Activated CD8-positive, alpha-beta memory T cell treated with anti-CD3 and anti-CD28 coated beads for 36 hours (primary cell): ENCODE results near the gene ZBTB22. TPM values are rescaled to one million over a fixed set of nuclear protein-coding genes. Genes with fewer than 3 reads are reported as not detected.
"Not testable (repeated sequence)": the region's sequence is repeated elsewhere in the genome, so short reads cannot be mapped to it uniquely, and the experiment has no call there.

Experiments used
- CTCF ChIA-PET: fragments of 350-600 bp; sonication (Branson Sonifier 250); formaldehyde crosslinking; loops from one replicate; lab custom pipeline; 2021; ENCODE audit warnings: antibody characterized with exemption; lab: Charles Lee
- POLR2A ChIA-PET: fragments of 350-600 bp; sonication (Branson Sonifier 250); formaldehyde crosslinking; loops from one replicate; lab custom pipeline; 2021; ENCODE audit warnings: antibody characterized with exemption; lab: Charles Lee
- total RNA-seq, 2 experiments: library from RNA; stranded (reverse); gene quantifications; one replicate each; pipeline ENCODE4 v1.2.3, GENCODE V29; 2021

ZBTB22 gene
- total RNA-seq, 2 experiments from 2014 or later = 6.2 to 7.1 TPM

GRCh38 chr6:33294086-33294823 lies 23.3 kb downstream of the ZBTB22 start:
- ChIA-PET CTCF (interaction anchor here (1.5 kb wide), 1 partner anchor 17 kb away, joined by 4 read pairs; the partner anchor contains the start of gene B3GALT4), POLR2A (interaction anchor here (0.5 kb wide), 1 partner anchor 118 kb away, joined by 5 read pairs; no protein-coding TSS in a partner anchor)

- ChIA-PET CTCF (interaction anchor here (1.3 kb wide), 1 partner anchor 16 kb away, joined by 4 read pairs; the partner anchor contains the start of gene B3GALT4), POLR2A (interaction anchor here (1.5 kb wide), 1 partner anchor 16 kb away, joined by 4 read pairs; the partner anchor contains the start of gene B3GALT4)
These were observed 24.4 kb downstream of the ZBTB22 start for GRCh38 chr6:33292996-33293682.

GRCh38 chr6:33290459-33290858 lies 27.1 kb downstream of the ZBTB22 start:
- CTCF ChIA-PET = interaction anchor here (1.3 to 3.0 kb wide), 4 partner anchors 9 to 55 kb away, joined by 4 to 11 read pairs (median 6); partner anchors contain the start of genes RGL2, RPS18 and VPS52
- POLR2A ChIA-PET = interaction anchor here (0.6 to 4.5 kb wide), 3 partner anchors 9 to 136 kb away, joined by 6 to 38 read pairs (median 8); partner anchors contain the start of genes B3GALT4 and RGL2

GRCh38 chr6:33289784-33290315 lies 27.7 kb downstream of the ZBTB22 start:
- CTCF ChIA-PET = interaction anchor here (0.9 to 3.0 kb wide), 8 partner anchors 9 to 133 kb away, joined by 3 to 30 read pairs (median 4); partner anchors contain the start of genes B3GALT4, RGL2, RPS18 and TAPBP
- POLR2A ChIA-PET = interaction anchor here (0.6 to 4.5 kb wide), 5 partner anchors 9 to 27 kb away, joined by 3 to 38 read pairs (median 8); partner anchors contain the start of genes B3GALT4, RGL2, RPS18 and VPS52

- POLR2A ChIA-PET = interaction anchor here (0.5 to 4.5 kb wide), 11 partner anchors 10 to 318 kb away, joined by 3 to 38 read pairs (median 4); partner anchors contain the start of genes B3GALT4, HLA-DPB1, RGL2 and RPS18
These were observed 28.4 kb downstream of the ZBTB22 start, which contains the start of the genes PFDN6 and WDR46 for GRCh38 chr6:33288921-33289783. TSS of gene PFDN6 (plus strand) at chr6:33289601. CDS start at chr6:33289857, 256 bp downstream. TSS of gene WDR46 (minus strand) at chr6:33289239. CDS start at chr6:33289170, 69 bp downstream.

GRCh38 chr6:33288141-33288920 lies 29.2 kb downstream of the ZBTB22 start:
- ChIA-PET CTCF (interaction anchor here (1.1 to 3.0 kb wide), 6 partner anchors 11 to 135 kb away, joined by 3 to 30 read pairs (median 6); partner anchors contain the start of genes B3GALT4 and RGL2), POLR2A (interaction anchor here (0.7 to 4.5 kb wide), 6 partner anchors 11 to 317 kb away, joined by 3 to 38 read pairs (median 8); partner anchors contain the start of genes B3GALT4, RGL2, RPS18 and VPS52)

More at GRCh38 chr6:33288921-33289783, 28.4 kb downstream of the ZBTB22 start, which contains the start of the genes PFDN6 and WDR46:
- CTCF ChIA-PET = interaction anchor here (0.9 to 3.0 kb wide), 9 partner anchors 10 to 134 kb away, joined by 3 to 30 read pairs (median 4); partner anchors contain the start of genes B3GALT4, RGL2, RPS18 and TAPBP

GRCh38 chr6:33286946-33287914 lies 30.3 kb downstream of the ZBTB22 start:
- POLR2A ChIA-PET = interaction anchor here (4.5 kb wide), 1 partner anchor 10 kb away, joined by 38 read pairs; the partner anchor contains the start of gene B3GALT4
- CTCF ChIA-PET = interaction anchor here (1.2 to 1.5 kb wide), 2 partner anchors 10 to 12 kb away, joined by 3 to 9 read pairs; partner anchors contain the start of genes B3GALT4 and RGL2

- POLR2A ChIA-PET = not testable (repeated sequence)
These were observed 32.3 kb downstream of the ZBTB22 start for GRCh38 chr6:33285214-33285613.

GRCh38 chr6:33280539-33280938 lies 37.0 kb downstream of the ZBTB22 start:
- POLR2A ChIA-PET = interaction anchor here (0.7 to 1.0 kb wide), 2 partner anchors 9 to 110 kb away, joined by 3 read pairs; partner anchors contain the start of genes RPS18 and VPS52
- CTCF ChIA-PET = interaction anchor here (1.2 kb wide), 1 partner anchor 19 kb away, joined by 5 read pairs; no protein-coding TSS in a partner anchor

More at GRCh38 chr6:33285214-33285613, 32.3 kb downstream of the ZBTB22 start:
- CTCF ChIA-PET = not testable (repeated sequence)

GRCh38 chr6:33279971-33280511 lies 37.5 kb downstream of the ZBTB22 start:
- ChIA-PET CTCF (interaction anchor here (0.6 to 1.2 kb wide), 2 partner anchors 14 to 20 kb away, joined by 3 to 5 read pairs; no protein-coding TSS in a partner anchor), POLR2A (interaction anchor here (0.7 to 1.0 kb wide), 2 partner anchors 8 to 111 kb away, joined by 3 read pairs; partner anchors contain the start of genes RPS18 and VPS52)

- CTCF ChIA-PET = interaction anchor here (0.6 to 4.1 kb wide), 3 partner anchors 10 to 20 kb away, joined by 3 to 30 read pairs (median 5); partner anchors contain the start of genes PFDN6 and WDR46
- POLR2A ChIA-PET = interaction anchor here (1.4 to 3.7 kb wide), 2 partner anchors 9 to 29 kb away, joined by 3 to 38 read pairs; partner anchors contain the start of genes PFDN6 and WDR46
These were observed 38.3 kb downstream of the ZBTB22 start for GRCh38 chr6:33279257-33279695.

GRCh38 chr6:33278810-33279209 lies 38.7 kb downstream of the ZBTB22 start:
- POLR2A ChIA-PET = interaction anchor here (0.6 to 3.7 kb wide), 3 partner anchors 10 to 29 kb away, joined by 3 to 38 read pairs (median 11); partner anchors contain the start of genes PFDN6 and WDR46
- CTCF ChIA-PET = interaction anchor here (1.1 to 4.1 kb wide), 4 partner anchors 8 to 123 kb away, joined by 3 to 30 read pairs (median 6); partner anchors contain the start of genes PFDN6 and WDR46

- ChIA-PET POLR2A (interaction anchor here (0.6 to 3.7 kb wide), 4 partner anchors 10 to 30 kb away, joined by 3 to 38 read pairs (median 8); partner anchors contain the start of genes PFDN6 and WDR46), CTCF (interaction anchor here (1.1 to 4.1 kb wide), 6 partner anchors 9 to 123 kb away, joined by 3 to 30 read pairs (median 4); partner anchors contain the start of genes PFDN6 and WDR46)
These were observed 39.2 kb downstream of the ZBTB22 start for GRCh38 chr6:33278392-33278741.
